NOMO-1 (cell line): ENCODE results near the gene CSMD2.

Experiments used
- DNase-seq, 2 experiments: peaks; one replicate each; lab custom pipeline; 2025; ENCODE audit not compliant: unreplicated experiment in 2 of 2; lab: John Stamatoyannopoulos, UW

CSMD2 gene

GRCh38 chr1:33828059-33828458 lies 337.0 kb downstream of the CSMD2 start:
- no peak for DNase-seq

GRCh38 chr1:33826711-33827110 lies 338.3 kb downstream of the CSMD2 start:
- no peak for DNase-seq

GRCh38 chr1:33826311-33826710 lies 338.7 kb downstream of the CSMD2 start:
- DNase-seq = no peak

GRCh38 chr1:33825506-33825905 lies 339.5 kb downstream of the CSMD2 start:
- no peak for DNase-seq

GRCh38 chr1:33824971-33825370 lies 340.1 kb downstream of the CSMD2 start:
- DNase-seq = no peak

- no peak for DNase-seq
Measured at GRCh38 chr1:33824321-33824720, 340.7 kb downstream of the CSMD2 start.

GRCh38 chr1:33823830-33824229 lies 341.2 kb downstream of the CSMD2 start:
- DNase-seq = no peak

- no peak for DNase-seq
Measured at GRCh38 chr1:33823401-33823800, 341.6 kb downstream of the CSMD2 start.

GRCh38 chr1:33822396-33822795 lies 342.6 kb downstream of the CSMD2 start:
- no peak for DNase-seq

GRCh38 chr1:33821291-33821690 lies 343.7 kb downstream of the CSMD2 start:
- no peak for DNase-seq

GRCh38 chr1:33820804-33821203 lies 344.2 kb downstream of the CSMD2 start:
- no peak for DNase-seq

GRCh38 chr1:33819913-33820311 lies 345.1 kb downstream of the CSMD2 start:
- no peak for DNase-seq

GRCh38 chr1:33819290-33819912 lies 345.6 kb downstream of the CSMD2 start:
- no peak for DNase-seq

GRCh38 chr1:33818071-33818470 lies 347.0 kb downstream of the CSMD2 start:
- DNase-seq = no peak

- no peak for DNase-seq
Measured at GRCh38 chr1:33815061-33815460, 350.0 kb downstream of the CSMD2 start.

GRCh38 chr1:33814166-33814565 lies 350.9 kb downstream of the CSMD2 start:
- no peak for DNase-seq

GRCh38 chr1:33810571-33810970 lies 354.5 kb downstream of the CSMD2 start:
- no peak for DNase-seq

GRCh38 chr1:33805988-33806387 lies 359.0 kb downstream of the CSMD2 start:
- no peak for DNase-seq

- DNase-seq = no peak
Measured at GRCh38 chr1:33802268-33802667, 362.8 kb downstream of the CSMD2 start.

GRCh38 chr1:33797849-33798248 lies 367.2 kb downstream of the CSMD2 start:
- no peak for DNase-seq

GRCh38 chr1:33792651-33793050 lies 372.4 kb downstream of the CSMD2 start:
- DNase-seq = no peak

- DNase-seq = no peak
Measured at GRCh38 chr1:33792216-33792615, 372.8 kb downstream of the CSMD2 start.

- DNase-seq = no peak
Measured at GRCh38 chr1:33791251-33791650, 373.8 kb downstream of the CSMD2 start.
